Mesenchymal stem cell (in vitro differentiated cells and primary cell): Measurements from ENCODE around the gene HNF1B.

Source experiments
- DNase-seq: peaks from one replicate; pipeline ENCODE4 v3.0.0-alpha.2; 2013
- H2AFZ ChIP-seq: one replicate; pipeline ENCODE4 v1.6.1; 2013; ENCODE audit warnings: low read depth, mild to moderate bottlenecking, control low read depth, inconsistent platforms, low read length, moderate library complexity
- H2AK5ac ChIP-seq: 2 replicates; pipeline ENCODE4 v1.6.1; 2013; ENCODE audit warnings: low read length, moderate library complexity, mild to moderate bottlenecking, inconsistent platforms; ENCODE audit not compliant: severe bottlenecking
- H2BK120ac ChIP-seq: one replicate; pipeline ENCODE4 v1.6.1; 2013; ENCODE audit warnings: low read depth, mild to moderate bottlenecking, inconsistent platforms, low read length, moderate library complexity
- H2BK12ac ChIP-seq, 2 experiments: one replicate each; pipeline ENCODE4 v1.6.1; 2013; ENCODE audit warnings: inconsistent platforms in 2 of 2, low read length in 2 of 2, mild to moderate bottlenecking in 2 of 2, moderate library complexity in 2 of 2, control low read depth in 1 of 2
- H2BK15ac ChIP-seq: one replicate; pipeline ENCODE4 v1.6.1; 2013; ENCODE audit warnings: mild to moderate bottlenecking, low read depth, inconsistent platforms; ENCODE audit not compliant: poor library complexity, severe bottlenecking
- H2BK5ac ChIP-seq: 2 replicates; pipeline ENCODE4 v1.6.1; 2013; ENCODE audit warnings: low read depth, mild to moderate bottlenecking, low read length, control low read depth, inconsistent platforms; ENCODE audit not compliant: poor library complexity, severe bottlenecking
- H3K14ac ChIP-seq, 2 experiments: one replicate each; pipeline ENCODE4 v1.6.1; 2013; ENCODE audit warnings: inconsistent platforms in 2 of 2, low read length in 2 of 2, control low read depth in 1 of 2, mild to moderate bottlenecking in 1 of 2, moderate library complexity in 1 of 2
- H3K18ac ChIP-seq, 2 experiments: one replicate each; pipeline ENCODE4 v1.6.1; 2013; ENCODE audit warnings: inconsistent platforms in 2 of 2, low read length in 2 of 2, control low read depth in 1 of 2, low read depth in 1 of 2, mild to moderate bottlenecking in 1 of 2
- H3K23ac ChIP-seq, 2 experiments: one replicate each; pipeline ENCODE4 v1.6.1; 2013; ENCODE audit warnings: inconsistent platforms in 2 of 2, low read length in 2 of 2, mild to moderate bottlenecking in 2 of 2, moderate library complexity in 2 of 2, control low read depth in 1 of 2
- H3K27ac ChIP-seq: 2 replicates; pipeline ENCODE4 v1.5.1; 2013; ENCODE audit warnings: mild to moderate bottlenecking, moderate library complexity, low read length, control low read depth, inconsistent platforms; ENCODE audit not compliant: poor library complexity, severe bottlenecking
- H3K27me3 ChIP-seq, 2 experiments: 2 replicates each; pipeline versions ENCODE4 v1.6.1 to v1.7.0; 2013; ENCODE audit warnings: low read length in 2 of 2, mild to moderate bottlenecking in 2 of 2, moderate library complexity in 2 of 2, control low read depth in 1 of 2, inconsistent platforms in 1 of 2; ENCODE audit not compliant: control insufficient read depth in 1 of 2, insufficient read depth in 1 of 2
- H3K36me3 ChIP-seq, 2 experiments: 2 replicates each; pipeline versions ENCODE4 v1.6.1 to v1.7.0; 2013; ENCODE audit warnings: low read length in 2 of 2, control low read depth in 1 of 2, inconsistent platforms in 1 of 2, low read depth in 1 of 2, mild to moderate bottlenecking in 1 of 2; ENCODE audit not compliant: insufficient read depth in 2 of 2, control insufficient read depth in 1 of 2
- H3K4ac ChIP-seq, 2 experiments: one replicate each; pipeline ENCODE4 v1.6.1; 2013; ENCODE audit warnings: inconsistent platforms in 2 of 2, low read length in 2 of 2, mild to moderate bottlenecking in 2 of 2, moderate library complexity in 2 of 2, control low read depth in 1 of 2, low read depth in 1 of 2
- H3K4me1 ChIP-seq: 2 replicates; pipeline ENCODE4 v1.6.1; 2013; ENCODE audit warnings: low read depth, low read length, control low read depth; ENCODE audit not compliant: control insufficient read depth, insufficient read depth
- H3K4me2 ChIP-seq: 2 replicates; pipeline ENCODE4 v1.6.1; 2013; ENCODE audit warnings: low read length, mild to moderate bottlenecking, inconsistent platforms; ENCODE audit not compliant: poor library complexity, severe bottlenecking
- H3K4me3 ChIP-seq, 2 experiments: 2 replicates each; pipeline versions ENCODE4 v1.5.1 to v1.7.0; 2013; ENCODE audit warnings: low read length in 2 of 2, mild to moderate bottlenecking in 2 of 2, control low read depth in 1 of 2, low read depth in 1 of 2; ENCODE audit not compliant: insufficient read depth in 1 of 2
- H3K79me1 ChIP-seq: replicated peaks from 2 replicates; pipeline ENCODE4 v1.6.1; 2013; ENCODE audit warnings: mild to moderate bottlenecking, control low read depth, low read length, inconsistent platforms; ENCODE audit not compliant: poor library complexity, severe bottlenecking
- H3K9ac ChIP-seq: 2 replicates; pipeline ENCODE4 v1.7.0; 2013; ENCODE audit warnings: mild to moderate bottlenecking, low read length, moderate library complexity
- H3K9me3 ChIP-seq: 2 replicates; pipeline ENCODE4 v1.7.0; 2013; ENCODE audit warnings: mild to moderate bottlenecking, low read length; ENCODE audit not compliant: control insufficient read depth
- H4K8ac ChIP-seq: one replicate; pipeline ENCODE4 v1.6.1; 2013; ENCODE audit warnings: inconsistent platforms, mild to moderate bottlenecking, low read length, moderate library complexity
- H4K91ac ChIP-seq: one replicate; pipeline ENCODE4 v1.6.1; 2013; ENCODE audit warnings: mild to moderate bottlenecking, low read length, inconsistent platforms
- WGBS: methylation state at CpG from one replicate; pipeline ENCODE4 v1.1.7; 2013; ENCODE audit warnings: mixed read lengths; 5-methylcytosine and 5-hydroxymethylcytosine counted together

Gene HNF1B

GRCh38 chr17:37768438-37768837 is 23.6 kb upstream of the HNF1B start:
- H2AFZ ChIP-seq: no peak overlapping the region
- no peak overlapping the region for H3K9ac ChIP-seq
- no peak overlapping the region for H4K91ac ChIP-seq
- H3K4ac ChIP-seq: no peak overlapping the region
- H3K36me3 ChIP-seq: no peaks in the 10 kb centered on the region
- H2BK120ac ChIP-seq: no peak overlapping the region
- H3K23ac ChIP-seq: no peak overlapping the region
- WGBS: 97% methylated on average over 1 of the region's 2 CpGs
- H2BK5ac ChIP-seq: no peak overlapping the region
- no peak overlapping the region for H3K14ac ChIP-seq
- H3K27ac ChIP-seq: no peak overlapping the region
- peaks cover 3% of the 10 kb centered on the region for H3K79me1 ChIP-seq
- H3K4me1 ChIP-seq: peaks cover 5% of the 10 kb centered on the region
- no peak overlapping the region for H3K4me3 ChIP-seq
- no peak overlapping the region for H2BK15ac ChIP-seq
- H3K18ac ChIP-seq: no peak overlapping the region
- peaks cover 0 to 77% of the 10 kb centered on the region in 2 experiments for H3K27me3 ChIP-seq
- H3K4me2 ChIP-seq: no peak overlapping the region
- no peak overlapping the region for H4K8ac ChIP-seq
- DNase-seq: no peak
- H3K9me3 ChIP-seq: peaks cover 3% of the 10 kb centered on the region
- H2AK5ac ChIP-seq: no peak overlapping the region
- no peak overlapping the region for H2BK12ac ChIP-seq

- Histone ChIP-seq H3K9me3 (peaks cover 3% of the 10 kb centered on the region), H2BK15ac (no peak overlapping the region), H3K14ac (no peak overlapping the region), H3K4me1 (peaks cover 5% of the 10 kb centered on the region), H3K9ac (no peak overlapping the region), H3K4me2 (no peak overlapping the region), H3K4ac (no peak overlapping the region), H3K27me3 (peaks cover 0 to 84% of the 10 kb centered on the region in 2 experiments), H2BK12ac (no peak overlapping the region), H2AFZ (no peak overlapping the region), H4K91ac (no peak overlapping the region), H3K79me1 (peaks cover 3% of the 10 kb centered on the region), H3K18ac (no peak overlapping the region), H3K4me3 (no peak overlapping the region), H3K23ac (no peak overlapping the region), H3K27ac (no peak overlapping the region), H2BK5ac (no peak overlapping the region), H4K8ac (no peak overlapping the region), H2BK120ac (no peak overlapping the region), H2AK5ac (peak overlapping the region; percentile 74), H3K36me3 (no peaks in the 10 kb centered on the region)
- DNase-seq: no peak
- 68% methylated on average over 6 of the region's 6 CpGs for WGBS
These were observed 22.1 kb upstream of the HNF1B start for GRCh38 chr17:37766971-37767370.

GRCh38 chr17:37764383-37764782 is 19.5 kb upstream of the HNF1B start:
- Histone ChIP-seq H2BK120ac (no peak overlapping the region), H2BK5ac (no peak overlapping the region), H3K4me1 (peaks cover 2% of the 10 kb centered on the region), H4K91ac (no peak overlapping the region), H3K23ac (no peak overlapping the region), H2AFZ (no peak overlapping the region), H3K9me3 (peaks cover 3% of the 10 kb centered on the region), H3K14ac (no peak overlapping the region), H2BK12ac (no peak overlapping the region), H3K27ac (no peak overlapping the region), H3K4me2 (no peak overlapping the region), H3K36me3 (no peaks in the 10 kb centered on the region), H4K8ac (no peak overlapping the region), H3K18ac (no peak overlapping the region), H2AK5ac (peak overlapping the region; percentile 81), H3K79me1 (peaks cover 2% of the 10 kb centered on the region), H3K4ac (no peak overlapping the region), H2BK15ac (no peak overlapping the region), H3K9ac (no peak overlapping the region), H3K4me3 (no peak overlapping the region), H3K27me3 (peaks cover 0 to 86% of the 10 kb centered on the region in 2 experiments)
- no peak for DNase-seq
- 62% methylated on average over 2 of the region's 3 CpGs for WGBS

- Histone ChIP-seq H2BK12ac (no peak overlapping the region), H2AFZ (no peak overlapping the region), H3K4ac (no peak overlapping the region), H4K8ac (no peak overlapping the region), H4K91ac (no peak overlapping the region), H3K36me3 (no peaks in the 10 kb centered on the region), H3K23ac (no peak overlapping the region), H3K27ac (no peak overlapping the region), H3K4me2 (no peak overlapping the region), H3K79me1 (peaks cover 3% of the 10 kb centered on the region), H3K9ac (no peak overlapping the region), H2BK120ac (no peak overlapping the region), H3K18ac (no peak overlapping the region), H2AK5ac (no peak overlapping the region), H3K9me3 (no peaks in the 10 kb centered on the region), H3K14ac (no peak overlapping the region), H2BK15ac (no peak overlapping the region), H2BK5ac (no peak overlapping the region), H3K27me3 (peaks cover 0 to 84% of the 10 kb centered on the region in 2 experiments), H3K4me3 (no peak overlapping the region), H3K4me1 (peaks cover 6% of the 10 kb centered on the region)
- peak; percentile 32 for DNase-seq
- WGBS: 70% methylated on average over 7 of the region's 7 CpGs
These were observed 17.8 kb upstream of the HNF1B start for GRCh38 chr17:37762666-37763065.
